ENCODE results near the gene TBC1D30.

- TF ChIP-seq POLR2AphosphoS5 (IDR thresholded peaks at IDR 0.05) (no peak), POLR2A (IDR thresholded peaks at IDR 0.05) (no peak), EP300 (IDR thresholded peaks at IDR 0.05) (no peak)
- TF ChIP-seq, protein P1, sequence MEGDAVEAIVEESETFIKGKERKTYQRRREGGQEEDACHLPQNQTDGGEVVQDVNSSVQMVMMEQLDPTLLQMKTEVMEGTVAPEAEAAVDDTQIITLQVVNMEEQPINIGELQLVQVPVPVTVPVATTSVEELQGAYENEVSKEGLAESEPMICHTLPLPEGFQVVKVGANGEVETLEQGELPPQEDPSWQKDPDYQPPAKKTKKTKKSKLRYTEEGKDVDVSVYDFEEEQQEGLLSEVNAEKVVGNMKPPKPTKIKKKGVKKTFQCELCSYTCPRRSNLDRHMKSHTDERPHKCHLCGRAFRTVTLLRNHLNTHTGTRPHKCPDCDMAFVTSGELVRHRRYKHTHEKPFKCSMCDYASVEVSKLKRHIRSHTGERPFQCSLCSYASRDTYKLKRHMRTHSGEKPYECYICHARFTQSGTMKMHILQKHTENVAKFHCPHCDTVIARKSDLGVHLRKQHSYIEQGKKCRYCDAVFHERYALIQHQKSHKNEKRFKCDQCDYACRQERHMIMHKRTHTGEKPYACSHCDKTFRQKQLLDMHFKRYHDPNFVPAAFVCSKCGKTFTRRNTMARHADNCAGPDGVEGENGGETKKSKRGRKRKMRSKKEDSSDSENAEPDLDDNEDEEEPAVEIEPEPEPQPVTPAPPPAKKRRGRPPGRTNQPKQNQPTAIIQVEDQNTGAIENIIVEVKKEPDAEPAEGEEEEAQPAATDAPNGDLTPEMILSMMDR (IDR thresholded peaks at IDR 0.05): no peak
These were observed 76.1 kb downstream of the TBC1D30 start for GRCh38 chr12:64900540-64900939.
